GM23338 (cell line): ENCODE results near the gene CDH23. TPM values are rescaled to one million over a fixed set of nuclear protein-coding genes. Genes with fewer than 3 reads are reported as not detected.
A peak's percentile ranks its signal among the peaks of the same experiment; 100 is the strongest.

Experiments
- ATAC-seq: fragments of 200-7000 bp; cut with Tn5 transposase; 3 replicates; pipeline ENCODE4 v1.9.1; 2020
- DNase-seq: peaks from one replicate; pipeline ENCODE4 v3.0.0-alpha.2; 2015; ENCODE audit warnings: low spot score
- H2AFZ ChIP-seq: fragments of 200-600 bp; sonication (generic); 2 replicates; pipeline ENCODE4 v1.8.0; 2016; ENCODE audit warnings: antibody characterized with exemption, mild to moderate bottlenecking, moderate library complexity
- H3F3A ChIP-seq: fragments of 200-600 bp; sonication (generic); replicated peaks from 2 replicates; pipeline ENCODE4 v1.8.0; 2017; ENCODE audit warnings: antibody characterized with exemption, mixed run types, low read depth
- H3K27ac ChIP-seq: fragments of 200-600 bp; sonication (generic); 2 replicates; pipeline ENCODE4 v1.6.1; 2016; ENCODE audit warnings: low read depth
- H3K27me3 ChIP-seq: fragments of 200-600 bp; sonication (generic); 2 replicates; pipeline ENCODE4 v1.8.0; 2016; ENCODE audit warnings: mild to moderate bottlenecking, mixed run types, moderate library complexity; ENCODE audit not compliant: insufficient read depth
- H3K36me3 ChIP-seq: fragments of 200-600 bp; sonication (generic); 2 replicates; pipeline ENCODE4 v1.8.0; 2016; ENCODE audit warnings: mild to moderate bottlenecking; ENCODE audit not compliant: insufficient read depth
- H3K4me1 ChIP-seq: fragments of 200-600 bp; sonication (generic); 2 replicates; pipeline ENCODE4 v1.8.0; 2016; ENCODE audit warnings: mild to moderate bottlenecking, moderate library complexity; ENCODE audit not compliant: insufficient read depth
- H3K4me2 ChIP-seq: fragments of 200-600 bp; sonication (generic); 2 replicates; pipeline ENCODE4 v1.7.1; 2017; ENCODE audit warnings: mixed run types
- H3K4me3 ChIP-seq: fragments of 200-600 bp; sonication (generic); 2 replicates; pipeline ENCODE4 v1.6.1; 2016; ENCODE audit warnings: mixed run types
- H3K79me2 ChIP-seq: fragments of 200-600 bp; sonication (generic); replicated peaks from 2 replicates; pipeline ENCODE4 v1.8.0; 2017; ENCODE audit warnings: mild to moderate bottlenecking; ENCODE audit not compliant: insufficient read depth
- H3K9me2 ChIP-seq: fragments of 200-600 bp; sonication (generic); 2 replicates; pipeline ENCODE4 v1.8.0; 2017; ENCODE audit not compliant: insufficient read depth
- H4K20me1 ChIP-seq: fragments of 200-600 bp; sonication (generic); replicated peaks from 2 replicates; pipeline ENCODE4 v1.8.0; 2017; ENCODE audit warnings: mild to moderate bottlenecking; ENCODE audit not compliant: insufficient read depth
- H3K27ac Mint-ChIP-seq: 2 replicates; pipeline ENCODE4 v1.8.0; 2020; ENCODE audit warnings: inconsistent platforms, mild to moderate bottlenecking, moderate library complexity, mixed read lengths
- H3K27me3 Mint-ChIP-seq: 3 replicates; pipeline ENCODE4 v1.8.0; 2022; ENCODE audit warnings: low read depth, mild to moderate bottlenecking, moderate library complexity, mixed read lengths, inconsistent platforms; ENCODE audit not compliant: insufficient read depth, poor library complexity
- H3K36me3 Mint-ChIP-seq: 3 replicates; pipeline ENCODE4 v1.8.0; 2021; ENCODE audit warnings: low read depth, mild to moderate bottlenecking, inconsistent platforms, moderate library complexity, mixed read lengths
- H3K4me1 Mint-ChIP-seq: 3 replicates; pipeline ENCODE4 v1.8.0; 2020; ENCODE audit warnings: mild to moderate bottlenecking, inconsistent platforms, mixed read lengths
- H3K4me3 Mint-ChIP-seq: 3 replicates; pipeline ENCODE4 v1.8.0; 2021; ENCODE audit warnings: moderate library complexity, mild to moderate bottlenecking, inconsistent platforms, mixed read lengths
- H3K9me3 Mint-ChIP-seq: 3 replicates; pipeline ENCODE4 v1.8.0; 2020; ENCODE audit warnings: moderate library complexity, mild to moderate bottlenecking, inconsistent platforms, mixed read lengths
- CTCF ChIP-seq, 2 experiments: fragments of 200-600 bp in 1 of 2; sonication (generic) in 1 of 2; conservative IDR thresholded peaks; 2 replicates each; pipeline versions ENCODE4 v1.5.1 to v1.6.1; 2016 to 2017; ENCODE audit warnings: antibody characterized with exemption in 2 of 2, low read depth in 2 of 2, mild to moderate bottlenecking in 2 of 2, moderate library complexity in 1 of 2
- JUNB ChIP-seq: IDR thresholded peaks from one replicate; pipeline ENCODE4 v1.6.1; 2016; ENCODE audit warnings: antibody characterized with exemption; ENCODE audit not compliant: unreplicated experiment
- NANOG ChIP-seq: IDR thresholded peaks from 2 replicates; pipeline ENCODE4 v1.6.1; 2016; ENCODE audit warnings: antibody characterized with exemption, borderline replicate concordance
- REST ChIP-seq: IDR thresholded peaks from one replicate; pipeline ENCODE4 v1.6.1; 2018; ENCODE audit warnings: antibody characterized with exemption; ENCODE audit not compliant: unreplicated experiment
- STAT1 ChIP-seq: IDR thresholded peaks from one replicate; pipeline ENCODE4 v1.6.1; 2016; ENCODE audit warnings: antibody characterized with exemption; ENCODE audit not compliant: unreplicated experiment
- ZNF114 ChIP-seq: fragments of 250-450 bp; sonication (Bioruptor Pico); IDR thresholded peaks from 2 replicates; pipeline ENCODE4 v1.5.0; 2020; ENCODE audit warnings: mild to moderate bottlenecking, moderate library complexity
- ZNF331 ChIP-seq: fragments of 250-450 bp; sonication (Bioruptor Pico); IDR thresholded peaks from 2 replicates; pipeline ENCODE4 v1.5.0; 2020; ENCODE audit warnings: low read depth, mild to moderate bottlenecking, moderate library complexity
- ZNF462 ChIP-seq: fragments of 250-450 bp; sonication (Bioruptor Pico); IDR thresholded peaks from 2 replicates; pipeline ENCODE4 v1.5.0; 2020; ENCODE audit warnings: mild to moderate bottlenecking, moderate library complexity
- polyA plus RNA-seq: library from polyadenylated mRNA; unstranded; fragments of >200 nt; fragmentation: Nextera tagmentation; extraction: Ambion mirVana; gene quantifications from 2 replicates; pipeline ENCODE4 v1.2.1, GENCODE V29; 2016
- total RNA-seq: library from RNA; depleted of rRNA; stranded (reverse); fragments of >200 nt; shearing (Covaris generic); gene quantifications from 2 replicates; pipeline ENCODE4 v1.2.3, GENCODE V29; 2014

Gene CDH23
- total and polyA plus RNA-seq, 2 experiments from 2014 or later, result 0.95 to 4.3 TPM

- Mint-ChIP-seq H3K4me3 (no peak overlapping the region), H3K27me3 (peaks cover 14% of the 10 kb centered on the region), H3K27ac (no peak overlapping the region; the same call in 1 of the 2 replicates), H3K9me3 (peaks cover 11% of the 10 kb centered on the region), H3K36me3 (peaks cover 6% of the 10 kb centered on the region), H3K4me1 (peaks cover 30% of the 10 kb centered on the region)
- H4K20me1 ChIP-seq, result no peaks in the 10 kb centered on the region
- no peaks in the 10 kb centered on the region for H3K36me3 ChIP-seq
- H3K27ac ChIP-seq, result no peak overlapping the region
- ATAC-seq (peak; percentile 41; the same call in 2 of the 3 replicates), DNase-seq (no peak)
- no peak for TF ChIP-seq NANOG
- TF ChIP-seq STAT1, result no peak
- H3K79me2 ChIP-seq, result no peaks in the 10 kb centered on the region
- peaks cover 13% of the 10 kb centered on the region for H3K4me1 ChIP-seq
- no peaks in the 10 kb centered on the region for H3K27me3 ChIP-seq
- H3K4me3 ChIP-seq, result no peak overlapping the region
- no peaks in the 10 kb centered on the region for H3F3A ChIP-seq
- H3K9me2 ChIP-seq, result no peaks in the 10 kb centered on the region
- no peak overlapping the region for H3K4me2 ChIP-seq
- H2AFZ ChIP-seq, result no peak overlapping the region
These were observed 287.8 kb downstream of the CDH23 start for GRCh38 chr10:71684356-71685173.

GRCh38 chr10:71685554-71686232 is 289.0 kb downstream of the CDH23 start:
- Mint-ChIP-seq H3K9me3 (peaks cover 11% of the 10 kb centered on the region), H3K27me3 (peaks cover 14% of the 10 kb centered on the region), H3K36me3 (peaks cover 6% of the 10 kb centered on the region), H3K4me1 (peaks cover 29% of the 10 kb centered on the region), H3K27ac (0 out of 2 replicates have a peak overlapping the region, but pooled peaks have one; percentile 41), H3K4me3 (no peak overlapping the region; the same call in 2 of the 3 replicates)
- Histone ChIP-seq H3K27ac (no peak overlapping the region), H3K4me1 (peaks cover 13% of the 10 kb centered on the region), H4K20me1 (no peaks in the 10 kb centered on the region), H3K27me3 (no peaks in the 10 kb centered on the region), H2AFZ (peak overlapping the region; percentile 59; the same call in 1 of the 2 replicates), H3K36me3 (no peaks in the 10 kb centered on the region), H3K4me3 (no peak overlapping the region), H3K9me2 (no peaks in the 10 kb centered on the region), H3F3A (no peaks in the 10 kb centered on the region), H3K79me2 (no peaks in the 10 kb centered on the region), H3K4me2 (peak overlapping the region; percentile 38; the same call in 1 of the 2 replicates)
- ATAC-seq, result peak; percentile 24; the same call in 1 of the 3 replicates
- TF ChIP-seq ZNF331 (CRISPR knock-in tag) (no peak), ZNF114 (no peak), JUNB (no peak), CTCF (conservative IDR thresholded peaks at IDR 0.05; ENCODE audit: low read depth in 2 of 2) (no peak), REST (no peak), ZNF462 (CRISPR knock-in tag) (no peak)
- no peak for DNase-seq
